ACHN (cell line): ENCODE measurements around the gene NFAM1.

Source experiments
- DNase-seq: peaks from one replicate; pipeline ENCODE4 v3.0.0-alpha.2; 2015
- in situ Hi-C: cut with HindIII; loops from 2 replicates; pipeline ENCODE4 v1.10.0; 2017; ENCODE audit warnings: low sequenced_read_pairs, low pct_ligation_motif_present, low pct_unique_long_range_greater_than_20kb

NFAM1 gene

DNA sequence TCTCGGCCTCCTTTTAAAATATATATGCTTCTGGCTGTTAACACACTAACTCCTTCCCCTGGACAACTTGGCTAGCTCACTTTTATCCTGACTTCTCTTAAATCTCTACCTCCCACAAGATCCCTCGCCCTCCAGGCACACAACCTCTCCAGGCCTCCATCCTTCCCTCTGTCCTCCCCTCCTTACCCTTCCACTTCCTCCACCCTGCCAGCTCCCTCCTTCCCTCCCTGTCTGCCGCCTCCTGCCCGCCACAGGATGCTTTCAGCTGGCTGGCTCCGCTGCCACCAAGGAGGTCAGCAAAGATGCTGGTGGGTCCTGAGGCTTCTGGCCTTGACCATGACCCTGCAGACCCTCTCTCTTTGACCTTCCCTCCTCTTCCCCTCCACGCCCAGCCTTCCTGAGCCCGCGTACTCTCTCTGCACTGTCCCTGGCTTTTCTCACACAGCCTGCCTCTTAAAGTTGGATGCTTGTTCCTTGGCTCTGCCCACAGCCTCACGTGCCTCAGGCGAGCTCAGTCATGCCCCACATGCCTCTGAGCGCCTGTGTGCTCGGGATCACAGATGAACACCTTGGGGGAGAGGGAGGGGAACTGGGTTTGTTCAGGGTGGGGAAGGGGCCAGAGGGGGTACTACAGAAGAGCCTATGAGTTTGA is 6.7 kb downstream of the NFAM1 start:
- in situ Hi-C loops: no loop called here
- no peak for DNase-seq

DNA sequence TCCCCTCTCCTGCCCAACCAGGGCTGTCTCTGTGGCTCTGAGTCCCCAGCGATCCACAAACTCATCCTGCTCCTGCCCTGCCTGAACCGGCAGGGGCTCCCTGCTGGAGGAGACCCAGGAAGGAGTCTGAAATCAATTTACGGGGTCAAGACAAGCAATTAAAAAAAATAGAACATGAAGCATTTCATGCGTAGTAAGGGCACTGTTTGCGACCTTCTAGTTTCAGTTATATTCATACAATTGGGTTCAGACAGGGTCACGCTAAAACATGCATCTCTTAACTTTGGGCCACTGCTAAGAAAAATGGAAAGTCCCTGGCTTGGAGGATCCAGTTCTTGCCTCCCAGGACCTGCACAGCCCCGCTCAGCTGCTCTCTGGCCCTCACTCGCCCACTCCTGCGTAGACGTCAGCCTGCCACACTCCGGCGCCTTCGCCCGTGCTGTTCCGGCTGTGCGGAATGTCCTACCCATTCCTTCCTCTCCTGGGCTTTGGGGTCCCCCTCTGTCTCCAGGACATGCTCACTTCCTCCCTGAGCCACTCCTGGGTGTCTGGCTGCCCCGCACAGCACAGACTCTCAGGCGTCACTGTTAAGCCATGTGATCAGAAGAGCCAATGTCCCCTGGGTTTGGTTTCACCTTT is 12.8 kb downstream of the NFAM1 start:
- in situ Hi-C loops: no loop called here
- DNase-seq: no peak

DNA sequence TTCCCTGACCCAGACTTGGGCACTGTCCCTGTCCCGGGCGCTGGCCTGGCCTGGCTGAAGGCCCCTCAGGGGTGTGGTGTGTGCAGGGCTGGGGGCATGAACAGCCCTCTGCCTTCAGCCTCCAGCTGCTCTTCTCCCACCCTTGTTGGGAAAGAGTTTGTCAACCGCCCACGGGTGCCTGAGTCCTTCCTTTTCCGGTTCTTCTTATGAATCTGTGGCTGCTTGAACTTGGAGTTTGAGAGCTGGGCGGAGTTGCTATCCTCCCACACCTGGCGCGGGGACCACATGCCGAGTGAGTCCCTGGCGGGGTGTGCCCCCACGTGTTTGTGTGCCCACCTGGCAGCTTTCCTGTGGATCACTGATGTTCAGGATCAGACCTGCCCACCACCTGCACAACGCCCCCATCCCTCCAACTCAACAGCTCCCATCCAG is 13.4 kb downstream of the NFAM1 start:
- DNase-seq: no peak
- in situ Hi-C loops: no loop called here

DNA sequence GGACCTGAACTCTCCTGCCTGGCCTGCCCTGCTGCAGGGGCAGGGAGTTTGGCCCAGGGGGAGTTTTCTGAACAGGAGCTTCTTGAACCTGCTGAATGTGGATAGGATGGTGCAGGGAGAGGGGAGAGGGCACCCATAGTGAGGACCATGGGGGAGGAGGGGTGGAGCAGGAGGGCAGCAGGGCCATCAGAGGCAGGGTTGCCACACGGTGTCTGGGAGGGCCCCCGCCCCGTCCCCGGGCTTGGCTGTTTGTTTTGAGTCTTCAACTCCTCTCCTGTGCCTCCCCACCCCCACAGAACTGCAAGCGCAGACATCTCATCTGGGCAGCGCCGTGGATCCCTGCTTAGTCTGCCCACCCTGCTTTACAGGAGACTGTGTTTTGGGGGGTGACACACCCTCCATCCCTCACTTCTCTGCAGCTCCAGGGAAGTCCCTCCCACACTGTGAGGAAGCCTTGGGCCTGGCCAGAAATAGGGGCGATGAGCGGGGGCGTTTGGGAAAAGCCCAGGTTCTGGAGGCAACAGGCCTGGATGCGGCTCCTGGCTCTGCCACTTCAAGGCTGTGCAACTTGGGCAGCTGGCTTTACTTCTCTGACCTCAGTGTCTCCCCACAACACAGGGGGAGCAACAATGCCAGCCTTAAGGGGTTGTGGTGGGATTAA is 14.4 kb downstream of the NFAM1 start:
- DNase-seq: no peak
- in situ Hi-C loops: no loop called here

DNA sequence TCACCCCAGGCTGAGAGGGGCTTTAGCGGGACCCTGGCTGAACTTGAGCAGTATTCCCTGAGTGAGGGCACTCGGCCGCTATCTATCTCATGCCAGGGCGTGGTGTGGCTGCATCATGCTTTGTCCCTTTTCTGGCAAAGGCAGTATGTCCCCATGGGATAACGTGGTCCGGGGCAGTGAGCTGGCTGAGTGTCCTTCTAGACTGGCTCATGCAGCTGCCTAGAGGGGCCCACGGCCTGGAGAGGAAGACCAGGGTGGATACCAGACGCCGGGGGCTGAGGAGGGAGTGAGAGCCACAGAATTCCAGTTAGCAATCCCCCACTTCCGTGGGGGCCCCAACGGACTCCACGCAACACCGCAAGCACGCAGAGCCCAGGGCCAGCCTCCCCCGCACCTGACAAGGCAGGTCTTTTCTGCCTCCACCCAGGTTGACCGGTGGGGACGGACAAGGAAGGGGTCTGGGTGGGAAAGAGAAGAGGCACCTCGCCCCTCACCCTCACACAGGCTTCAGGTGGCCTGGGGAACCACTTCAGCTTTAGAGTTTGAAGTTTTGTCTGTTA is 15.5 kb downstream of the NFAM1 start:
- DNase-seq: no peak
- in situ Hi-C loops: no loop called here

DNA sequence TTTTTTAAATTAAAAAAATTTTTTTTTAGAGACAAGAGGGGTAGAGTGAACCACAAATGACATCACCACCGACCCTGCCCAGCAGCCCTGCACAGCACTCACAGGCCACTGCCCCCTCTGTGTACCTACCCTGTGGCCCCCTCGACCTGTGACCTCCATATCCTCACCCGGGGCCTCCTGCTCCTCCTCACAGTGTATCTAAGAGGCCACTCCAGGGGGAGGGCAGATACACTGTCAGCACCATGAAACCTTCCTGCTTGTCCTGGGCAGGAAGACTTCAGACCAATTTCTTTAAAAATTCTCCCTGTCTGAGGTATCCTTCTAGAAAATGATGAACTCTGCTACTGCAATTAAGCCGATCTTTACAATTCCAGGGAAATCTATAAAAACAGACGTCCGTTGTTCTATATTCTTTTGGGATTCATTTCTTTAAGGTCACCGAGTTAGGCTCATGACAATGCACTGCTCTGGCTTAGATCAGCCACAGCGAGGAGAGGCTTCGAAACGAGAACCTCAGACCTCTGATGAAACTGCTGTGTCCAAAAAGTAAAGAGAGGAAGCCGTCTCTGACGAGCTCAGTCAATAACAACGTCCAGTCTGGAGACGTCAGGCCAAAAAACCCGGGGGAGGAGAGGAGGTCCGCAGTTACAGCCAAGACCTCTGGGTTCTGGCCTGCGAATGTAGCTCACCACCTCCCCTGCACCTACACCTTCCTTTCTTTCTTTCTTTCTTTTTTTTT is 17.5 kb downstream of the NFAM1 start:
- DNase-seq: no peak
- in situ Hi-C loops: no loop called here

DNA sequence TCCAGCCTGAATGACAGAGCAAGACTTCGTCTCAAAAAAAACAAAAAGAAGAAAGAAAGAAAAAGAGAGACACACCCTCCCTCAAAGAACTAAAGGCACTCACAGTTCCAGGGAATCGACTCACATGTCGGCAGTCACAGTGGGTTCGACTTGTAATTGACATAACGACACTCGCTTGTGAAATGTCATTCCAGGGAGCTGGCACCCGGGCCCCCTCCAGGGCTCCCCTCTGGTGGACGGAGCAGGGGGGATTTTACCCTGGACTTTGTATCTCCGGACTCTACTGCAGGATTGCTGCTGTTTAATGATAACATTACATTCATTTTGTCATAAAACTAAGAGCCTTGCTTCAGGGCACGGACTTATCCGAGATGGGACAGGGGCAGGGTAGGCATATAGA is 18.2 kb downstream of the NFAM1 start:
- in situ Hi-C loops: no loop called here
- no peak for DNase-seq

DNA sequence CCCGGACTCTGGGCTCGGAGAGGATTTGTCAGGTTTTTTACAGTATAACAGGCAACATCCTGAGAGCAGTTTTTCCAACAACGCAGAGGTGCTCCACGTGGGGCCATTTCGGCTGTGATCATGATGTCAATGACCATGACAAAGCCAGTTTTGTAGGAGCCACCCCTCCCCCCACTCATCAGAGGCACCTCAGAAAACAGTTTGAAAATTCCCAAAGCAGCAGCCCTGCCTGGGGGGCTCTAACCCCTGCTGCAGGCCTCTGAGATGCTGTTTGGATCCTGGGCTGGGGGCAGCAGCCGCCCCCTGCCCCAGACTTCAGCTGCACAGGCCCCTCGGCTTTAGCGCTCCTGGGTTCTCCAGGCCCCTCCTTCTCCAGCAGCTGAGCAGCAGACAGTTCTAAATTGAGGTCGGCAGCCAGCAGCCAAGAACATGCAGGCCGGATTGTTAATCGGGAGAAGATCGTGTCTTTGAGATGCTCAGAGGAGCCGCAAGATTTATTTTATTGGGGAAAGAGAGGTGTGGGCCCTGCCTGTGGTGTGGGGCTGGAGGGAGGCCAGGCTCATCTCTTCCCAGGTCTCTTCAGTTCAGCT is 19.4 kb downstream of the NFAM1 start:
- in situ Hi-C loops: no loop called here

DNA sequence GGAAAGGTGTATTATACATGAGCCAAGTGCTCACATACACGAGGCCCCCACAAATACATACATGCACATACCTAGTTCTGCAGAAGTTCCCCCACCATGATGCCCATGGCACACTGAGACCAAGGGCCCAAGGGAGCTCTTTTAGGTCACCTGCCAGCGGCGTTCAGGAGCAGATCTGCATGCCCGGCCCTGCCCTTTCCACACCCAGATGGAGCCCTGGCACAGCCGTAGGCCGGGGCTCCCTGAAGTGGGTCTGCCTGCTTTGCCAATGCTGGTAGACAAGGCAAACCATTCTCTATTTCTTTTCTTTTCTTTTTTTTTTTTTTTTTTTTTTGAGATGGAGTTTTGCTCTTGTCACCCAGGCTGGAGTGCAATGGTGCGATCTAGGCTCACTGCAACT is 21.5 kb downstream of the NFAM1 start:
- in situ Hi-C loops: no loop called here
- DNase-seq: no peak

More for the DNA sequence above, 19.4 kb downstream of the NFAM1 start:
- DNase-seq: no peak

DNA sequence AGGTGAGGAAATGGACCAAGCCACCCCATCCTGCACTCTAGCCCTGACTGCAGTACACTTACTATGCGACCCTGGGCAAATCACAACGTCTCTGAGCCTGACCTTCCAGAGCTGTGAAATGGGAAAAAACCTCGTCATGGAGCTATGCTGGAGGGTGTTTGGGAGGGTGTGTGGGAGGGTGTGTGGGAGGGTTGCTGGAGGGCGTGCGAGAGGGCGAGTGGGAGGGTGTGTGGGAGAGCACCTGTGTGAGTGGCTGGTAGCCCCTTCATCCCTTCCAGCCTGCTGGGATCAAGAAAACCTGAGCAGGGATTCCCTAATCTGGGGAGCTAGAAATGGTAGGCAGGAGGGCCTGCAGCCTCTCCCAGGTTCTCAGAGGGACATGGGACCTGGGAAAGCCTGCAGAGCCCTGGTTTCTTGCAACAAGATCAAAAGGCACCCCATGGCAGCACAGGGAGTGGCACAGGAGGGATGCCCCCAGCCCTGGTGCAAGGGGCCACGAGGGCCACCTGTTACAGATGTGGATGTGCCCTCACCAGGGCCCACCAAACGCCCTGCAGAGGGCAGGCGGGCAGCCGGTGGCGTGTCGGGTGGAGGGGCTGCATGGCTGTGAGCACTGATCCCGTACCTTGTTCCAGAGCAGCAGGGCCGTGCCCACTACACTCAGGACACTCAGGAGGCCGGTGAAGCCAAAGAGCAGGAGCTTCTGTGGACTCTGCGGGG is 23.2 kb downstream of the NFAM1 start:
- DNase-seq: no peak
- in situ Hi-C loops: no loop called here

DNA sequence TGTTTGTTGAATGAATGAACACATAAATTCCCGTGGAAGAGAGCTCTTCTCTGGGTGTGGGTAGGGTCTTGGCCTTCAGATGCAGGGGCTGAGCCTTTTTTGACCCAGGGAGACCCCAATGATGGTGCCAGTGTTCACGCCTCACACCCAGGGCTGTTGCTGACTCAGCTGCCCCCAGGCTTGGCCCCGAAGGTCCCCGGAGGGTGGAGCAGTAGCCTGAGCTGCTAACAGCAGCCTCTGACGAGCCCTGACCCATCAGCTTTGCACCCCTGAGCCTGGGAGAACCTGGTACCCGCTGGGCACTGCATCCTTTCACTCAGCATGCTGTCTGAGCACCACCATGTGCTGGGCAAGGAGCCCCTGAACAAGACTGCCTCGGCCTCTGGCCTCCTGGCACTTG is 23.9 kb downstream of the NFAM1 start:
- in situ Hi-C loops: no loop called here
- DNase-seq: no peak

DNA sequence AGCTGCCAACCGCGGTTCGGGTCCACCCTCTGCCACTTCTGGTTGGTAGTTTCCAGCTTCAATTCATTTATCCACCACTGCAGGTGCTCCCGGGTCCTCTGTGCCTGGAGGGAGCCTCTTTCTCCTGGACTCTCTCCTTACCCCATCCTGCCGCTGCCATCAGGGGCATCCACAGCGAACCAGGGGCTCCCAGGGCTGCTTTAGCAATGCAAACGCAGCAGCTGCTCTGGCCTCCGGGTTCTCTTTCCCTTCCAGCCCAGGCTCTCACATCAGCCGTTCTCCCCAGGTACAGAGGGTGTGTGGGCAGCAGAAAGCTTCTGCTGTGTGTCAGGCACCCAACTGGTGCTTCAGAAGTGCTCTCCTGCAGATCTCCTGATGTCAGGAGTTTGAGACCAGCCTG is 27.9 kb downstream of the NFAM1 start:
- in situ Hi-C loops: no loop called here
- no peak for DNase-seq

DNA sequence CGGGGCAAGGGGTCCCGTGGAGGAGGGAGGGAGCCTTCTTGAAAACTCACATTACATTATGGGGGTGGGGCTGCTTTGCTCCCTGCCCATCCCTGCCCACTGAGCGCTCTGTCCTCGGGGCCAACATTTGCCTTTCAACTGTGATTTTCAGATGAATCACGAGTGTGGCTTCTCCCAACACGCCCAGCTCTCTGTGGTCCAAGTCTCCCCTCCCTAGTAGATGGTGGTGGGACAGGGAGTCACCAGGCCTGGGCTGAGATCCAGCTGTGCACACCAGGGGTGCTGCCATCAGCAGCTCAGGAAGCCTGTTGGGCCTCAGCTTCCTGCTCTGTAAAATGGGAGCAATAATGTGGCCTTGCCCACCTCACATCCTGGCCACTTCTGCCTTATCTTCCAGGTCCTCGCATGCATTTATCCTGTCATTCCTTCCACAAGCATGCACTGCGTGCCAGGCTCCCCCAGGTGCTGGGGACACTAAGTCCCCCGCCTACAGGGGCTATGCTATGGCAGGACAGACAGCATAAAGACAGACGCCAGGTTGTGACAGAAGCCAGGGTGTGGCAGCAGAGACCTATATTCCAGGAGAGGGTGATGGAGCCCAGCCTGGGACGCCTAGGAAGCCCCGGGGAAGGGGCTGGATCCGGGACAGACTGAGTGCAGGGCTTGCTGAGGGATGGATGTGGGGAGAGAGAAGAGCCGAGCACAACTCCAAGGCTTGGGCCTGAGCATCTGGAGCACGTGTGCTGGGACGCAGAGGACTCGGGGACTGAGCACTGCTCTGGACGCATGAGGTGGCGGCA is 30.5 kb downstream of the NFAM1 start:
- in situ Hi-C loops: no loop called here
- DNase-seq: no peak

DNA sequence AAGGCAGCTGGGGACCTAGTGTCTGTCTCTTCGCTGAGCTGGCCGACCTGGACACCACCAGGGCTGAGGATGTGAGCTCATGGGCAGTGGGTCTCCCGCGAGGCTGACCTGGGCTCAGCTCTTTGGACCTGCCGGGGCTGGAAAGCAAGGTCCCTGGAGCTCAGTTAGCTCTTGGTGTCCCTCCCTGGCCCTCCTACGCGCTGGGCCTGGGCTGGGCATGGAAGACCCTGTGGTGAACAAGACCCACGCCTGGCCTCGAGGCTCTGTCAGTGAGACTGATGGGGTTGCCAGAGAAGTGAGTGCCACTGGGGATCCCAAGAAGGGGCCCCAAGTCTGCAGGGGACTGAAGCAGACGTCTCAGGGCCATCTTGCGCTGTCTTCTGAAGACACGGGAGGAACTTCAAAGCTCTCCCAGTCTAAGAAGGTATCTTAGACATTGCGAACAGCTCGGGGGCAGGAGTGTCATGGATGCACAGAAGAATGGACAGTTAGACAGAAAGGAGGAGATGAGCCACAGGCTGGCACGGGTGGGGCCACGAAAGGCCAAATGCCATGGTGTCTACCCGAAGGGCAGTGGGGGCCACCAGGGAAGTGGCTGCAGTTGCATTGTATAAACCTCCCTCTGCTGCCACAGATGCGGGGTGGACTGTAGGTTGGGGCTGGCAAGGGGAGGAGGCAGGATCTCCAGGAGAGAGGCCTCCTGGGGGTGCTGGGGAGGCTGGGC is 31.2 kb downstream of the NFAM1 start:
- in situ Hi-C loops: no loop called here

DNA sequence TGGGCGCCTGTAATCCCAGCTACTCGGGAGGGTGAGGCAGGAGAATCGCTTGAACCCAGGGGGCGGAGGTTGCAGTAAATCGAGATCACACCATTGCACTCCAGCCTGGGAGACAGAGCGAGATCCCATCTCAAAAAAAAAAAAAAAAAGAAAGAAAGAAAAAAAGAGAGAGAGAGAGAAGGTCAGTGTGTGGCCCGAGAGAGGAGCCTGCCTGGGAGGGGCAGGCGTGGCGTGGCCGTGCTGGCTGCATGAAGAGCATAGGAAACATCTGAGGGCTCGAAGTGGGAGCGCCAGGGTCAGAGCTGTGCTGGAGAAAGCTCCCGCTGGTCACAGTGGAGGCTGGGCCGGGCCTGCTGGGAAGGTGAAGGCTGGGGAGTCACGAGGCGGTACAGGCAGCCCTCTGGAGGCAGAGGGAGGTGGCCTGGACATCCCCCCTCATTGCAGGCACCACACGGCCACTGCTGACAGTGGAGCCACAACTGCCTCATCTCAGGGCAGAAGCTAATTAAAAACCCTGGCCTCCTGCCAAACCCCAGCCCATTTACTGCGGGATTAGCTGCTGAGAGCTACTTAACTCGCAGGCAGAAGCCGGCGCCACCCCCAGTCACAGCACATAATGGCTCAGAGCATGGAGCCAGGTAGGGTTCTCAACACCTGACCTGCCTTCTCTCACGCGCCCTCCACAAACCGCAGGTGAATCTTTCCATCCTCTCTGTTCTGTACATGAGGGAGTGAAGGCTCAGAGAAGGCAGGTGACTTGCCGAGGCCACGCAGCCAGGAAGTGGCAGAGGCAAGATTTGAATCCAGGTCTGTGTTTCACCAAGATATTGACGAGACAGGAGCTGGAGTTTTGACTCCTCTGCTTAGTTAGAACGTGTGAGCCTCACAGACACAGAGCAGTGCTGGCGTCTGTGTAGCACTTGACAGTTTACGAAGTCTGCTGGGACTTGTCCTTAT is 32.6 kb downstream of the NFAM1 start:
- no peak for DNase-seq
- in situ Hi-C loops: no loop called here

More for the DNA sequence above, 31.2 kb downstream of the NFAM1 start:
- DNase-seq: no peak
